HEK293T (cell line): Measurements from ENCODE around the gene CUX1.

ENCODE experiments used
- ARNT ChIP-seq: fragments of 450-650 bp; IDR thresholded peaks from 2 replicates; pipeline ENCODE4 v1.6.1; 2017; ENCODE audit warnings: mild to moderate bottlenecking
- BHLHE40 ChIP-seq: fragments of 450-650 bp; IDR thresholded peaks from 2 replicates; pipeline ENCODE4 v1.6.1; 2016; ENCODE audit warnings: mild to moderate bottlenecking, moderate library complexity, borderline replicate concordance
- ELF4 ChIP-seq: fragments of 450-650 bp; IDR thresholded peaks from 2 replicates; pipeline ENCODE4 v1.6.1; 2017; ENCODE audit warnings: antibody characterized with exemption
- FOXA1 ChIP-seq: fragments of 450-650 bp; IDR thresholded peaks from 2 replicates; pipeline ENCODE4 v1.6.1; 2016; ENCODE audit warnings: mild to moderate bottlenecking
- FOXK2 ChIP-seq: fragments of 450-650 bp; IDR thresholded peaks from 2 replicates; pipeline ENCODE4 v1.6.1; 2016; ENCODE audit warnings: mild to moderate bottlenecking
- FOXM1 ChIP-seq: fragments of 450-650 bp; IDR thresholded peaks from 2 replicates; pipeline ENCODE4 v1.6.1; 2017; ENCODE audit warnings: mild to moderate bottlenecking, borderline replicate concordance
- HDGF ChIP-seq: fragments of 450-650 bp; IDR thresholded peaks from 2 replicates; pipeline ENCODE4 v1.6.1; 2017; ENCODE audit warnings: antibody characterized with exemption, borderline replicate concordance
- L3MBTL2 ChIP-seq: fragments of 450-650 bp; conservative IDR thresholded peaks from 2 replicates; pipeline ENCODE4 v1.6.1; 2016; ENCODE audit warnings: mild to moderate bottlenecking
- LEF1 ChIP-seq: fragments of 450-650 bp; IDR thresholded peaks from 2 replicates; pipeline ENCODE4 v1.6.1; 2017; ENCODE audit warnings: mild to moderate bottlenecking, borderline replicate concordance
- NFRKB ChIP-seq: fragments of 450-650 bp; IDR thresholded peaks from 2 replicates; pipeline ENCODE4 v1.6.1; 2016; ENCODE audit warnings: mild to moderate bottlenecking, moderate library complexity
- PKNOX1 ChIP-seq: fragments of 450-650 bp; IDR thresholded peaks from 2 replicates; pipeline ENCODE4 v1.6.1; 2016
- SUZ12 ChIP-seq: fragments of 450-650 bp; IDR thresholded peaks from 2 replicates; pipeline ENCODE4 v1.6.1; 2016; ENCODE audit warnings: mild to moderate bottlenecking
- TARDBP ChIP-seq: fragments of 450-650 bp; IDR thresholded peaks from 2 replicates; pipeline ENCODE4 v1.6.1; 2016

- TF ChIP-seq TARDBP (no peak), ARNT (no peak), PKNOX1 (no peak), LEF1 (no peak), FOXM1 (no peak), FOXK2 (no peak), SUZ12 (no peak), FOXA1 (no peak), NFRKB (no peak), L3MBTL2 (no peak), HDGF (no peak), BHLHE40 (no peak), ELF4 (no peak)
Measured at GRCh38 chr7:102195361-102195760, 377.9 kb downstream of the CUX1 start.
